HepG2 (cell line): ENCODE measurements around the gene RDH13. TPM values are rescaled to one million over a fixed set of nuclear protein-coding genes. Genes with fewer than 3 reads are reported as not detected.

Experiments
- BORCS8-MEF2B ChIP-seq: sonication (generic); formaldehyde crosslinking; IDR thresholded peaks from 2 replicates; pipeline ENCODE4 v1.8.0; 2022; ENCODE audit warnings: mild to moderate bottlenecking, missing genetic modification reagents
- DR1 ChIP-seq: sonication (generic); formaldehyde crosslinking; IDR thresholded peaks from 2 replicates; pipeline ENCODE4 v1.8.0; 2021; ENCODE audit warnings: mild to moderate bottlenecking, missing genetic modification reagents, inconsistent platforms
- HDAC1 ChIP-seq: sonication (generic); formaldehyde crosslinking; IDR thresholded peaks from 2 replicates; pipeline ENCODE4 v1.5.1; 2020; ENCODE audit warnings: mild to moderate bottlenecking, missing genetic modification reagents
- KAT2B ChIP-seq: fragments of 150-350 bp; IDR thresholded peaks from 2 replicates; pipeline ENCODE4 v1.6.1; 2014; ENCODE audit warnings: low read depth, low read length, borderline replicate concordance
- SALL2 ChIP-seq: sonication (generic); formaldehyde crosslinking; IDR thresholded peaks from 2 replicates; pipeline ENCODE4 v1.8.1; 2023; ENCODE audit warnings: mild to moderate bottlenecking, missing genetic modification reagents, inconsistent platforms
- ZNF264 ChIP-seq: sonication (generic); formaldehyde crosslinking; IDR thresholded peaks from 2 replicates; pipeline ENCODE4 v1.4.0; 2020; ENCODE audit warnings: missing genetic modification reagents
- ZNF572 ChIP-seq: sonication (generic); formaldehyde crosslinking; IDR thresholded peaks from 2 replicates; pipeline ENCODE4 v1.5.1; 2020; ENCODE audit warnings: mild to moderate bottlenecking, missing genetic modification reagents
- ZNF747 ChIP-seq: sonication (generic); formaldehyde crosslinking; IDR thresholded peaks from 2 replicates; pipeline ENCODE4 v1.8.1; 2023; ENCODE audit warnings: missing genetic modification reagents, mild to moderate bottlenecking, borderline replicate concordance
- polyA plus RNA-seq, 8 experiments: library from polyadenylated mRNA; depleted of rRNA in 3 of 8; stranded (reverse) in 7 of 8; unstranded in 1 of 8; fragments of >200 nt; fragmentation: Illumina TruSeq in 4 of 8; extraction: Trizol in 4 of 8; gene quantifications; 2 replicates each; pipeline versions ENCODE4 v1.2.1 to v1.2.3, GENCODE V29; 2011 to 2016; ENCODE audit warnings: low read depth in 4 of 8, missing spikeins in 1 of 8, mixed read lengths in 1 of 8; ENCODE audit not compliant: insufficient read depth in 1 of 8
- total RNA-seq, 5 experiments: library from RNA; depleted of rRNA; stranded (reverse); fragments of >200 nt; fragmentation: Illumina TruSeq; extraction: Trizol; gene quantifications; 2 replicates each; pipeline ENCODE4 v1.2.3, GENCODE V29; 2016; ENCODE audit warnings: low read depth in 1 of 5
- TF ChIP-seq, protein P1 (sequence below): sonication (generic); formaldehyde crosslinking; IDR thresholded peaks from 2 replicates; pipeline ENCODE4 v1.9.0; 2021; ENCODE audit warnings: mild to moderate bottlenecking, missing genetic modification reagents
- TF ChIP-seq, protein P2 (sequence below): sonication (generic); formaldehyde crosslinking; IDR thresholded peaks from 2 replicates; pipeline ENCODE4 v1.5.0; 2020; ENCODE audit warnings: missing genetic modification reagents

RDH13 gene
- total and polyA plus RNA-seq, 2 of the 13 experiments (the other 11 are each of a cell fraction or from before 2014, with no cell fraction given): 13.4 to 21.5 TPM

DNA sequence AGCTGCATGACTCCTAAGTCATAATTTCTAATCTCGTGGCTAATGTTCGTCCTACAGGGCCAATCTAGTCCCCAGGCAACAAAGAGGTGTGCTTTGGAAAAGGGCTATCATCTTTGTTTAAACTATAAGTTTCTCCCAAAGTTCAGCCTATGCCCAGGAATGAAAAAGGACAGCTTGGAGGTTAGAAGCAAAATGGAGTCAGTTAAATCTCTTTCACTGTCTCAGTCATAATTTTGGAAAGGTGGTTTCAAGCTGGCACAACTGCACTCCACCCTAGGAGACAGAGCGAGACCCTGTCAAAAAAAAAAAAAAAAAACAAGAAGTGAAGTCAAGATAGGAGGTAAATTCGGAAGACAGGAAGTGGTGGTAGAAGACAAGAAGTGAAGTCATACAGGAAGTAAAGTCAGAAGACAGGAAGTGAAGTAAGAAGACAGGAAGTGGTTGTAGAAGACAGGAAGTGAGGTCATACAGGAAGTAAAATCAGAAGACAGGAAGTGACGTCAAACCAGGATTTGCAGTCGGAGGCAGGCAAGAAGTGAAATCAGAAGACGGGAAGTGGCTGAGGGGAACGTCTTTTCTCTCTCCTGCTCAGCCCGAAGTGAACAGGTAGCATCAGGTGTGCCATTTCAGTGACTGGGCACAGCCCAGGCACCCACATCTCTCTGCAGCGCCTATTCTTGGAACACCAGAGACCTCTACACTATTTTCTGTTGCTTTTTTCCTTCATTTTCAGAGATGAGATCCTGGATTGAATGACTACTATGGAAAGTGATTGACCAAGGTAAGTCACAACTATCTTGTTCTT is 57.1 kb downstream of the RDH13 start (continued):
- TF ChIP-seq, protein P1, sequence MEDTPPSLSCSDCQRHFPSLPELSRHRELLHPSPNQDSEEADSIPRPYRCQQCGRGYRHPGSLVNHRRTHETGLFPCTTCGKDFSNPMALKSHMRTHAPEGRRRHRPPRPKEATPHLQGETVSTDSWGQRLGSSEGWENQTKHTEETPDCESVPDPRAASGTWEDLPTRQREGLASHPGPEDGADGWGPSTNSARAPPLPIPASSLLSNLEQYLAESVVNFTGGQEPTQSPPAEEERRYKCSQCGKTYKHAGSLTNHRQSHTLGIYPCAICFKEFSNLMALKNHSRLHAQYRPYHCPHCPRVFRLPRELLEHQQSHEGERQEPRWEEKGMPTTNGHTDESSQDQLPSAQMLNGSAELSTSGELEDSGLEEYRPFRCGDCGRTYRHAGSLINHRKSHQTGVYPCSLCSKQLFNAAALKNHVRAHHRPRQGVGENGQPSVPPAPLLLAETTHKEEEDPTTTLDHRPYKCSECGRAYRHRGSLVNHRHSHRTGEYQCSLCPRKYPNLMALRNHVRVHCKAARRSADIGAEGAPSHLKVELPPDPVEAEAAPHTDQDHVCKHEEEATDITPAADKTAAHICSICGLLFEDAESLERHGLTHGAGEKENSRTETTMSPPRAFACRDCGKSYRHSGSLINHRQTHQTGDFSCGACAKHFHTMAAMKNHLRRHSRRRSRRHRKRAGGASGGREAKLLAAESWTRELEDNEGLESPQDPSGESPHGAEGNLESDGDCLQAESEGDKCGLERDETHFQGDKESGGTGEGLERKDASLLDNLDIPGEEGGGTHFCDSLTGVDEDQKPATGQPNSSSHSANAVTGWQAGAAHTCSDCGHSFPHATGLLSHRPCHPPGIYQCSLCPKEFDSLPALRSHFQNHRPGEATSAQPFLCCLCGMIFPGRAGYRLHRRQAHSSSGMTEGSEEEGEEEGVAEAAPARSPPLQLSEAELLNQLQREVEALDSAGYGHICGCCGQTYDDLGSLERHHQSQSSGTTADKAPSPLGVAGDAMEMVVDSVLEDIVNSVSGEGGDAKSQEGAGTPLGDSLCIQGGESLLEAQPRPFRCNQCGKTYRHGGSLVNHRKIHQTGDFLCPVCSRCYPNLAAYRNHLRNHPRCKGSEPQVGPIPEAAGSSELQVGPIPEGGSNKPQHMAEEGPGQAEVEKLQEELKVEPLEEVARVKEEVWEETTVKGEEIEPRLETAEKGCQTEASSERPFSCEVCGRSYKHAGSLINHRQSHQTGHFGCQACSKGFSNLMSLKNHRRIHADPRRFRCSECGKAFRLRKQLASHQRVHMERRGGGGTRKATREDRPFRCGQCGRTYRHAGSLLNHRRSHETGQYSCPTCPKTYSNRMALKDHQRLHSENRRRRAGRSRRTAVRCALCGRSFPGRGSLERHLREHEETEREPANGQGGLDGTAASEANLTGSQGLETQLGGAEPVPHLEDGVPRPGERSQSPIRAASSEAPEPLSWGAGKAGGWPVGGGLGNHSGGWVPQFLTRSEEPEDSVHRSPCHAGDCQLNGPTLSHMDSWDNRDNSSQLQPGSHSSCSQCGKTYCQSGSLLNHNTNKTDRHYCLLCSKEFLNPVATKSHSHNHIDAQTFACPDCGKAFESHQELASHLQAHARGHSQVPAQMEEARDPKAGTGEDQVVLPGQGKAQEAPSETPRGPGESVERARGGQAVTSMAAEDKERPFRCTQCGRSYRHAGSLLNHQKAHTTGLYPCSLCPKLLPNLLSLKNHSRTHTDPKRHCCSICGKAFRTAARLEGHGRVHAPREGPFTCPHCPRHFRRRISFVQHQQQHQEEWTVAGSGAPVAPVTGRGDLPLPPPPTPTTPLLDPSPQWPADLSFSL: no peak
- TF ChIP-seq ZNF747 (CRISPR knock-in tag) (no peak), SALL2 (CRISPR knock-in tag) (no peak), HDAC1 (CRISPR knock-in tag) (no peak), ZNF264 (CRISPR knock-in tag) (no peak), BORCS8-MEF2B (CRISPR knock-in tag) (no peak), DR1 (CRISPR knock-in tag) (no peak), KAT2B (no peak), ZNF572 (CRISPR knock-in tag) (no peak)
- TF ChIP-seq, protein P2, sequence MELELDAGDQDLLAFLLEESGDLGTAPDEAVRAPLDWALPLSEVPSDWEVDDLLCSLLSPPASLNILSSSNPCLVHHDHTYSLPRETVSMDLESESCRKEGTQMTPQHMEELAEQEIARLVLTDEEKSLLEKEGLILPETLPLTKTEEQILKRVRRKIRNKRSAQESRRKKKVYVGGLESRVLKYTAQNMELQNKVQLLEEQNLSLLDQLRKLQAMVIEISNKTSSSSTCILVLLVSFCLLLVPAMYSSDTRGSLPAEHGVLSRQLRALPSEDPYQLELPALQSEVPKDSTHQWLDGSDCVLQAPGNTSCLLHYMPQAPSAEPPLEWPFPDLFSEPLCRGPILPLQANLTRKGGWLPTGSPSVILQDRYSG: no peak
